H54 (cell line): ENCODE data around the gene SV2C.
"Not testable (repeated sequence)": the region's sequence is repeated elsewhere in the genome, so short reads cannot be mapped to it uniquely, and the experiment has no call there.

Experiments
- DNase-seq: peaks from one replicate; pipeline ENCODE4 v3.0.0; 2011; ENCODE audit warnings: low spot score, mixed read lengths; ENCODE audit not compliant: insufficient read length
- FAIRE-seq: peaks from 3 replicates; lab custom pipeline; 2011; peaks lifted over from hg19 to GRCh38; lab: Jason Lieb, UNC
- POLR2A ChIP-seq: IDR thresholded peaks from 2 replicates; pipeline ENCODE4 v1.6.1; 2011; ENCODE audit warnings: low read depth, mild to moderate bottlenecking, low read length

Gene SV2C

GRCh38 chr5:76082772-76083554, at the start of gene SV2C:
Gene SV2C (plus strand): TSS chr5:76083383. CDS start chr5:76131751, 48,368 bp downstream.
- no peak for DNase-seq
- TF ChIP-seq POLR2A: no peak
- FAIRE-seq: no peak

GRCh38 chr5:76037736-76038151, 45.4 kb upstream of the SV2C start:
- not testable (repeated sequence) for DNase-seq, FAIRE-seq

GRCh38 chr5:76038212-76038611, 45.0 kb upstream of the SV2C start:
- no peak for TF ChIP-seq POLR2A
- FAIRE-seq (no peak), DNase-seq (no peak)

GRCh38 chr5:76040806-76041205, 42.4 kb upstream of the SV2C start:
- FAIRE-seq (no peak), DNase-seq (no peak)
- no peak for TF ChIP-seq POLR2A

- no peak for DNase-seq
- no peak for FAIRE-seq
- TF ChIP-seq POLR2A: no peak
Observed at GRCh38 chr5:76041863-76042262, 41.3 kb upstream of the SV2C start.

- DNase-seq (no peak), FAIRE-seq (no peak)
- no peak for TF ChIP-seq POLR2A
Observed at GRCh38 chr5:76046741-76047140, 36.4 kb upstream of the SV2C start.

- DNase-seq: no peak
- FAIRE-seq: no peak
- no peak for TF ChIP-seq POLR2A
Observed at GRCh38 chr5:76050134-76050533, 33.0 kb upstream of the SV2C start.

GRCh38 chr5:76062502-76063041, 20.6 kb upstream of the SV2C start:
- FAIRE-seq (no peak), DNase-seq (no peak)
- no peak for TF ChIP-seq POLR2A

GRCh38 chr5:76065258-76065657, 17.9 kb upstream of the SV2C start:
- TF ChIP-seq POLR2A: no peak
- FAIRE-seq (no peak), DNase-seq (no peak)

- no peak for TF ChIP-seq POLR2A
- no peak for DNase-seq
- FAIRE-seq: no peak
Observed at GRCh38 chr5:76069061-76069735, 14.0 kb upstream of the SV2C start.

GRCh38 chr5:76074487-76075065, 8.6 kb upstream of the SV2C start:
- TF ChIP-seq POLR2A: no peak
- DNase-seq (no peak), FAIRE-seq (no peak)

GRCh38 chr5:76081811-76082771, 1.1 kb upstream of the SV2C start:
- DNase-seq (no peak), FAIRE-seq (no peak)

GRCh38 chr5:76083555-76084495, 642 bp downstream of the SV2C start:
- no peak for DNase-seq
- no peak for TF ChIP-seq POLR2A
- no peak for FAIRE-seq

More at GRCh38 chr5:76081811-76082771, 1.1 kb upstream of the SV2C start:
- no peak for TF ChIP-seq POLR2A
